Uterus (tissue), 2 donors: Measurements from ENCODE around the gene TRAF4.
A peak's percentile ranks its signal among the peaks of the same experiment; 100 is the strongest.

Experiments
- POLR2A ChIP-seq, 2 donors: fragments of 450-650 bp; IDR thresholded peaks; one replicate each; pipeline ENCODE4 v1.6.1; 2016; ENCODE audit warnings: antibody characterized with exemption in 2 of 2, mild to moderate bottlenecking in 1 of 2, moderate library complexity in 1 of 2
- TF ChIP-seq, protein P1 (sequence below), 4 experiments: fragments of 200-600 bp in 2 of 4; fragments of 450-650 bp in 2 of 4; sonication (generic) in 2 of 4; IDR thresholded peaks; one replicate each; pipeline ENCODE4 v1.5.1; 2016 to 2019; ENCODE audit warnings: antibody characterized with exemption in 4 of 4, mild to moderate bottlenecking in 2 of 4, moderate library complexity in 1 of 4

DNA sequence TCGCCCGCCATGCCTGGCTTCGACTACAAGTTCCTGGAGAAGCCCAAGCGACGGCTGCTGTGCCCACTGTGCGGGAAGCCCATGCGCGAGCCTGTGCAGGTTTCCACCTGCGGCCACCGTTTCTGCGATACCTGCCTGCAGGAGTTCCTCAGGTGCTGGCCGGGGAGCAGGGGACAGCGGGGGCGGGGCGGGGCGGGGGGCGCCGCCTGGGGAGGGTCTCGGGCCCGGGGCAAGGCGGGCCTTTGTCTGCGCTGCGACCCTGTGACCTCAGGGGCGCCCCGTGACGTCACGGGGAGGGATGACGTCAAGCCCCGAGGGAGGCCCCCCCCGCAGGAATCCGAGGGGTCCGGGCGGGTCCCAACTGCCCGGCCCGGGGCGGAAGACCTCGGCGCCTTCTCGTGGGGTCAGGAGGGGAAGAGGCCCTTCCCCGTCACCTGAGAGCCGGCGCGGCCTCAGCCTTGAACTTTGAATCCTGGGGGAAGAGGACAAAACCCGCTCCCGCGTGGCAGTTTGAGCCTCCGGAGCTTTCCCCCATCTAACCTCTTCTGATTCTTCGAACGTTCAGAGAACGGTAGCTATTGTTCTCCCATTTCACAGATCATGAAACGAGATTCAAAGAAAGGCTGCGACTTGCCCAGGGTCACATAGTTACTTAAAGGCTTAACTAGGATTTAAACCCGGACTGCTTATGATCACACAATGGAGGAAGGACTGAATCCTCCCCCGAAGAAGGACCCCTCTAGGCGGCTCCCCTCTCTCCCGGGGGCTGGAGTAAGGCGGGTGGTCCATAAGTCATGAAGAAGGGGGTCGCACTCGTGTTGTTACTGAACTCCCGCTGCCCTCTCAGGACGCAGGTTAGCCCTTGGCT, 527 bp downstream of the TRAF4 start:
- peak in 1 of 2 donors; percentile 10 for TF ChIP-seq POLR2A (IDR thresholded peaks at IDR 0.05)
- TF ChIP-seq, protein P1, sequence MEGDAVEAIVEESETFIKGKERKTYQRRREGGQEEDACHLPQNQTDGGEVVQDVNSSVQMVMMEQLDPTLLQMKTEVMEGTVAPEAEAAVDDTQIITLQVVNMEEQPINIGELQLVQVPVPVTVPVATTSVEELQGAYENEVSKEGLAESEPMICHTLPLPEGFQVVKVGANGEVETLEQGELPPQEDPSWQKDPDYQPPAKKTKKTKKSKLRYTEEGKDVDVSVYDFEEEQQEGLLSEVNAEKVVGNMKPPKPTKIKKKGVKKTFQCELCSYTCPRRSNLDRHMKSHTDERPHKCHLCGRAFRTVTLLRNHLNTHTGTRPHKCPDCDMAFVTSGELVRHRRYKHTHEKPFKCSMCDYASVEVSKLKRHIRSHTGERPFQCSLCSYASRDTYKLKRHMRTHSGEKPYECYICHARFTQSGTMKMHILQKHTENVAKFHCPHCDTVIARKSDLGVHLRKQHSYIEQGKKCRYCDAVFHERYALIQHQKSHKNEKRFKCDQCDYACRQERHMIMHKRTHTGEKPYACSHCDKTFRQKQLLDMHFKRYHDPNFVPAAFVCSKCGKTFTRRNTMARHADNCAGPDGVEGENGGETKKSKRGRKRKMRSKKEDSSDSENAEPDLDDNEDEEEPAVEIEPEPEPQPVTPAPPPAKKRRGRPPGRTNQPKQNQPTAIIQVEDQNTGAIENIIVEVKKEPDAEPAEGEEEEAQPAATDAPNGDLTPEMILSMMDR (IDR thresholded peaks at IDR 0.05), result no peak
